NB4 (cell line): ENCODE measurements around the gene C1QTNF8.

ENCODE experiments used
- DNase-seq: peaks from one replicate; pipeline ENCODE4 v3.0.0; 2010; ENCODE audit warnings: low read depth
- H3K4me3 ChIP-seq: one replicate; pipeline ENCODE4 v1.5.1; 2011; ENCODE audit warnings: mild to moderate bottlenecking, low read depth, low read length, moderate library complexity
- CTCF ChIP-seq: IDR thresholded peaks from one replicate; pipeline ENCODE4 v1.5.1; 2012; ENCODE audit warnings: low read depth, low read length
- MAX ChIP-seq: IDR thresholded peaks from 2 replicates; pipeline ENCODE4 v1.6.1; 2011; ENCODE audit warnings: low read depth, low read length
- MYC ChIP-seq: IDR thresholded peaks from 2 replicates; pipeline ENCODE4 v1.6.1; 2011; ENCODE audit warnings: low read depth, low read length
- POLR2A ChIP-seq: IDR thresholded peaks from 2 replicates; pipeline ENCODE4 v1.6.1; 2011; ENCODE audit warnings: mild to moderate bottlenecking; ENCODE audit not compliant: insufficient read length; ENCODE audit errors: extremely low read depth

The C1QTNF8 gene

GRCh38 chr16:1129106-1129960 lies 33.3 kb upstream of the C1QTNF8 start:
- H3K4me3 ChIP-seq: no peak overlapping the region
- DNase-seq: no peak
- TF ChIP-seq POLR2A: no peak
- no peak for TF ChIP-seq MAX
- no peak for TF ChIP-seq CTCF
- no peak for TF ChIP-seq MYC

- TF ChIP-seq MYC (no peak), POLR2A (no peak), MAX (no peak), CTCF (no peak)
- no peak overlapping the region for H3K4me3 ChIP-seq
- DNase-seq: no peak
Observed at GRCh38 chr16:1127971-1128715, 32.1 kb upstream of the C1QTNF8 start.

- no peak for TF ChIP-seq POLR2A
- TF ChIP-seq MYC: no peak
- TF ChIP-seq CTCF: no peak
- no peak for TF ChIP-seq MAX
- no peak for DNase-seq
Observed at GRCh38 chr16:1127101-1127500, 31.1 kb upstream of the C1QTNF8 start.

GRCh38 chr16:1126586-1126985 lies 30.5 kb upstream of the C1QTNF8 start:
- DNase-seq: no peak
- TF ChIP-seq POLR2A (no peak), MAX (no peak), MYC (no peak), CTCF (no peak)
- no peak overlapping the region for H3K4me3 ChIP-seq

More at GRCh38 chr16:1127101-1127500, 31.1 kb upstream of the C1QTNF8 start:
- H3K4me3 ChIP-seq: no peak overlapping the region

- no peak for DNase-seq
- TF ChIP-seq POLR2A (no peak), MYC (no peak), CTCF (no peak), MAX (no peak)
Observed at GRCh38 chr16:1126044-1126443, 30.0 kb upstream of the C1QTNF8 start.

More at GRCh38 chr16:1126044-1126443, 30.0 kb upstream of the C1QTNF8 start:
- no peak overlapping the region for H3K4me3 ChIP-seq
